Chondrocyte (in vitro differentiated cells): ENCODE results near the gene ZMYND19. TPM values are rescaled to one million over a fixed set of nuclear protein-coding genes. Genes with fewer than 3 reads are reported as not detected.

ENCODE experiments used
- DNase-seq: peaks from one replicate; pipeline ENCODE4 v3.0.0; 2021; ENCODE audit warnings: mixed read lengths, low spot score
- H3K27ac Mint-ChIP-seq: one replicate; pipeline ENCODE4 v1.8.0; 2021; ENCODE audit warnings: mild to moderate bottlenecking, moderate library complexity, mixed read lengths; ENCODE audit not compliant: unreplicated experiment
- H3K27me3 Mint-ChIP-seq: 2 replicates; pipeline ENCODE4 v1.8.0; 2021; ENCODE audit warnings: low read depth, mixed read lengths
- H3K36me3 Mint-ChIP-seq: 2 replicates; pipeline ENCODE4 v1.8.0; 2021; ENCODE audit warnings: low read depth, mixed read lengths
- H3K4me1 Mint-ChIP-seq: 2 replicates; pipeline ENCODE4 v1.8.0; 2021; ENCODE audit warnings: low read depth, mild to moderate bottlenecking, mixed read lengths
- H3K4me3 Mint-ChIP-seq: one replicate; pipeline ENCODE4 v1.8.0; 2021; ENCODE audit warnings: mild to moderate bottlenecking, moderate library complexity, mixed read lengths; ENCODE audit not compliant: unreplicated experiment
- H3K9me3 Mint-ChIP-seq: 2 replicates; pipeline ENCODE4 v1.8.0; 2021; ENCODE audit warnings: low read depth, mixed read lengths
- CTCF ChIP-seq: fragments of 200-600 bp; sonication (generic); IDR thresholded peaks from 2 replicates; pipeline ENCODE4 v1.5.0; 2021; ENCODE audit warnings: antibody characterized with exemption, mild to moderate bottlenecking, moderate library complexity
- total RNA-seq: library from RNA; stranded (reverse); gene quantifications from 3 replicates; pipeline ENCODE4 v1.2.1, GENCODE V29; 2021

Gene ZMYND19
- total RNA-seq, 1 donor from 2014 or later, result 32.5 TPM

DNA sequence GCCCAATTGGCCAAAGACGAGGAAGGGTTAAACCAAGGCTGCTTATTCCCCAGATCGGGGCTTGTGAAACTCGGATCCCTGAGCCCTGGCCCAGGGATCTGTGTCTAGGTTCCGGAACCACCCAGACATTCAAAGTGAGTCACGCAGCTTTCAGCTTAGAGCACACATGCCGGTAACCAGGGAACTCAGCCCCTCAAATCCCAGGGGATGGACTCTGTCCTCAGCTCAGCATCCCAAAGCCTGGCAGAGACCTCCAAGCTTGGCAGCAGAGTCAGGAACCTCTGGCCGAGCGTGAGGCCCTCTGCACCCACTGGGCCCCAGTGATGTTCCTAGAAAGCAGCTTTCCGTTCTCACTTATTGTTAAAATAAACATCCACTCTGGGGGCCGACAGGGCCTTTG is 45.2 kb downstream of the ZMYND19 start:
- H3K9me3 Mint-ChIP-seq, result no peaks in the 10 kb centered on the region
- peaks cover 5% of the 10 kb centered on the region for H3K4me1 Mint-ChIP-seq
- H3K27me3 Mint-ChIP-seq, result no peaks in the 10 kb centered on the region
- peaks cover 2% of the 10 kb centered on the region for H3K36me3 Mint-ChIP-seq
- H3K27ac Mint-ChIP-seq, result no peak overlapping the region
- no peak for DNase-seq
- no peak for TF ChIP-seq CTCF
- no peak overlapping the region for H3K4me3 Mint-ChIP-seq

DNA sequence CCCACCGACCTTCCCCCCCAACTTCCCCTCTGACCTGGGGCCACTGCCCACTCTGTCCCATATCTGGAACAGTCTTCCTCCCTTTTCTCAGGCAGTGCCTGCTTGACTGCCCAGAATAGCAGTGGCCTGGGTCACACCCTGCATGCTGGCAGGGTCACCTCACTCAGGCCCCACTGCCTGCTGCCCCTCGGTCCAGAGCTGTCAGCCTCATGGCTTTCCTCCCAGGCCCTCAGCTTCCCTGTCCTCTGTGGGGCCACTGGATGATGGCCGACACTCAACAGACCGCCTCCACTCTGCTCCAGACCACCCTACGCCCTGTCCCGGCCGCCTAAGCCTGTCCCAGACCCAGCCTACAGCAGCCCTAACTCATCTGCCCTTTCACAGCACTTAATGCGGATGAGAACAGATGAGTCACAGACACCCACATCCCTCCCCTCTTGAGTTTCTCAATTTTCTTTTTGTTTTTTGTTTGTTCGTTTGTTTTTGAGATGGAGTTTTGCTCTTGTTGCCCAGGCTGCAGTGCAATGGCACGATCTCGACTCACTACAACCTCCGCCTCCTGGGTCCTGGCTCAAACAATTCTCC is 46.0 kb downstream of the ZMYND19 start:
- no peak overlapping the region for H3K27ac Mint-ChIP-seq
- no peaks in the 10 kb centered on the region for H3K4me1 Mint-ChIP-seq
- peaks cover 2% of the 10 kb centered on the region for H3K36me3 Mint-ChIP-seq
- TF ChIP-seq CTCF, result no peak
- H3K4me3 Mint-ChIP-seq, result no peak overlapping the region
- no peak for DNase-seq
- no peaks in the 10 kb centered on the region for H3K9me3 Mint-ChIP-seq
- no peaks in the 10 kb centered on the region for H3K27me3 Mint-ChIP-seq

GRCh38 chr9:137543237-137543963 is 46.9 kb downstream of the ZMYND19 start:
- no peak overlapping the region for H3K4me3 Mint-ChIP-seq
- no peak for DNase-seq
- peaks cover 2% of the 10 kb centered on the region for H3K36me3 Mint-ChIP-seq
- no peaks in the 10 kb centered on the region for H3K9me3 Mint-ChIP-seq
- H3K27me3 Mint-ChIP-seq, result no peaks in the 10 kb centered on the region
- H3K4me1 Mint-ChIP-seq, result no peaks in the 10 kb centered on the region
- no peak overlapping the region for H3K27ac Mint-ChIP-seq
- TF ChIP-seq CTCF, result no peak

- TF ChIP-seq CTCF, result no peak
- Mint-ChIP-seq H3K27ac (no peak overlapping the region), H3K4me1 (no peaks in the 10 kb centered on the region), H3K9me3 (no peaks in the 10 kb centered on the region), H3K27me3 (no peaks in the 10 kb centered on the region), H3K36me3 (peaks cover 2% of the 10 kb centered on the region), H3K4me3 (no peak overlapping the region)
- no peak for DNase-seq
Measured at GRCh38 chr9:137542486-137542885, 47.8 kb downstream of the ZMYND19 start.

GRCh38 chr9:137540536-137540935 is 49.8 kb downstream of the ZMYND19 start:
- H3K27me3 Mint-ChIP-seq, result no peaks in the 10 kb centered on the region
- no peak overlapping the region for H3K4me3 Mint-ChIP-seq
- TF ChIP-seq CTCF, result no peak
- H3K4me1 Mint-ChIP-seq, result no peaks in the 10 kb centered on the region
- no peaks in the 10 kb centered on the region for H3K9me3 Mint-ChIP-seq
- peaks cover 2% of the 10 kb centered on the region for H3K36me3 Mint-ChIP-seq
- DNase-seq, result no peak
- no peak overlapping the region for H3K27ac Mint-ChIP-seq
